H9 (cell line): Measurements from ENCODE around the gene RELCH. TPM values are rescaled to one million over a fixed set of nuclear protein-coding genes. Genes with fewer than 3 reads are reported as not detected.

Experiments used
- DNase-seq: peaks from one replicate; pipeline ENCODE4 v3.0.0-alpha.2; 2017
- H2AFZ ChIP-seq: one replicate; pipeline ENCODE4 v1.6.1; 2013; ENCODE audit warnings: mild to moderate bottlenecking, low read length, control low read depth, moderate library complexity
- H2AK5ac ChIP-seq: 2 replicates; pipeline ENCODE4 v1.6.1; 2013; ENCODE audit warnings: low read length, control low read depth, mixed read lengths; ENCODE audit not compliant: insufficient read length
- H2BK120ac ChIP-seq: one replicate; pipeline ENCODE4 v1.6.1; 2013; ENCODE audit warnings: low read depth, mild to moderate bottlenecking, low read length, control low read depth, inconsistent platforms; ENCODE audit not compliant: poor library complexity, severe bottlenecking
- H2BK12ac ChIP-seq: 2 replicates; pipeline ENCODE4 v1.6.1; 2013; ENCODE audit warnings: low read length, control low read depth, mixed read lengths, low read depth; ENCODE audit not compliant: insufficient read length
- H2BK15ac ChIP-seq: 2 replicates; pipeline ENCODE4 v1.6.1; 2013; ENCODE audit warnings: low read depth, low read length, control low read depth
- H2BK20ac ChIP-seq: one replicate; pipeline ENCODE4 v1.6.1; 2013; ENCODE audit warnings: low read depth, mild to moderate bottlenecking, low read length, control low read depth, inconsistent platforms; ENCODE audit not compliant: poor library complexity, severe bottlenecking
- H2BK5ac ChIP-seq: 2 replicates; pipeline ENCODE4 v1.6.1; 2013; ENCODE audit warnings: low read length, control low read depth, mixed read lengths; ENCODE audit not compliant: insufficient read length
- H3K14ac ChIP-seq: 2 replicates; pipeline ENCODE4 v1.6.1; 2013; ENCODE audit warnings: low read length, control low read depth; ENCODE audit not compliant: insufficient read depth
- H3K18ac ChIP-seq: 2 replicates; pipeline ENCODE4 v1.6.1; 2013; ENCODE audit warnings: low read depth, mild to moderate bottlenecking, mixed read lengths, low read length, control low read depth; ENCODE audit not compliant: insufficient read length
- H3K23ac ChIP-seq: 2 replicates; pipeline ENCODE4 v1.6.1; 2013; ENCODE audit warnings: low read length, control low read depth, mixed read lengths, low read depth; ENCODE audit not compliant: insufficient read length
- H3K23me2 ChIP-seq: 2 replicates; pipeline ENCODE4 v1.6.1; 2013; ENCODE audit warnings: low read depth, mild to moderate bottlenecking, mixed read lengths, low read length, control low read depth; ENCODE audit not compliant: insufficient read length, poor library complexity, severe bottlenecking
- H3K27ac ChIP-seq: 2 replicates; pipeline ENCODE4 v1.5.1; 2013; ENCODE audit warnings: low read length, control low read depth, mixed read lengths, low read depth; ENCODE audit not compliant: insufficient read length
- H3K27me3 ChIP-seq: 2 replicates; pipeline ENCODE4 v1.6.1; 2013; ENCODE audit warnings: low read length, control low read depth, inconsistent platforms; ENCODE audit not compliant: insufficient read depth
- H3K4ac ChIP-seq: 2 replicates; pipeline ENCODE4 v1.6.1; 2013; ENCODE audit warnings: low read depth, mild to moderate bottlenecking, control low read depth, inconsistent platforms, low read length, moderate library complexity
- H3K4me1 ChIP-seq: 2 replicates; pipeline ENCODE4 v1.6.1; 2013; ENCODE audit warnings: low read length, control low read depth, inconsistent platforms; ENCODE audit not compliant: insufficient read depth
- H3K4me2 ChIP-seq: 2 replicates; pipeline ENCODE4 v1.6.1; 2013; ENCODE audit warnings: low read length, control low read depth, mixed read lengths; ENCODE audit not compliant: insufficient read length, insufficient read depth
- H3K56ac ChIP-seq: 2 replicates; pipeline ENCODE4 v1.6.1; 2013; ENCODE audit warnings: low read depth, mild to moderate bottlenecking, mixed read lengths, low read length, control low read depth; ENCODE audit not compliant: insufficient read length
- H3K79me1 ChIP-seq: 2 replicates; pipeline ENCODE4 v1.6.1; 2013; ENCODE audit warnings: low read depth, mild to moderate bottlenecking, moderate library complexity, low read length, control low read depth, inconsistent platforms; ENCODE audit not compliant: insufficient read depth, poor library complexity, severe bottlenecking
- H3K79me2 ChIP-seq: 2 replicates; pipeline ENCODE4 v1.6.1; 2013; ENCODE audit warnings: low read length, control low read depth, inconsistent platforms; ENCODE audit not compliant: insufficient read depth
- H3K9ac ChIP-seq: 2 replicates; pipeline ENCODE4 v1.6.1; 2013; ENCODE audit warnings: low read length, control low read depth, mixed read lengths; ENCODE audit not compliant: insufficient read length; ENCODE audit errors: extremely low read depth
- H3K9me3 ChIP-seq: one replicate; pipeline ENCODE4 v1.6.1; 2013; ENCODE audit warnings: low read depth, low read length, inconsistent platforms; ENCODE audit not compliant: control insufficient read depth
- H3T11ph ChIP-seq: one replicate; pipeline ENCODE4 v1.6.1; 2013; ENCODE audit warnings: mild to moderate bottlenecking, low read length, control low read depth, inconsistent platforms
- H4K20me1 ChIP-seq: one replicate; pipeline ENCODE4 v1.6.1; 2013; ENCODE audit not compliant: control insufficient read depth, insufficient read length, insufficient read depth
- H4K5ac ChIP-seq: 2 replicates; pipeline ENCODE4 v1.6.1; 2013; ENCODE audit warnings: low read depth, mild to moderate bottlenecking, mixed read lengths, low read length, control low read depth; ENCODE audit not compliant: insufficient read length
- H4K8ac ChIP-seq: replicated peaks from 2 replicates; pipeline ENCODE4 v1.6.1; 2013; ENCODE audit warnings: low read length, control low read depth, mixed read lengths, low read depth; ENCODE audit not compliant: insufficient read length
- H4K91ac ChIP-seq: 2 replicates; pipeline ENCODE4 v1.6.1; 2013; ENCODE audit warnings: low read depth, mild to moderate bottlenecking, moderate library complexity, mixed read lengths, low read length, control low read depth; ENCODE audit not compliant: insufficient read length
- H3K27ac Mint-ChIP-seq, 3 experiments: 2 replicates in 2 of 3; 3 replicates in 1 of 3; pipeline ENCODE4 v1.8.0; 2020 to 2021; ENCODE audit warnings: mixed read lengths in 3 of 3, mild to moderate bottlenecking in 1 of 3, moderate library complexity in 1 of 3
- H3K27me3 Mint-ChIP-seq: 2 replicates; pipeline ENCODE4 v1.8.0; 2021; ENCODE audit warnings: low read depth, mild to moderate bottlenecking, moderate library complexity, mixed read lengths
- H3K36me3 Mint-ChIP-seq, 3 experiments: 2 replicates in 2 of 3; 3 replicates in 1 of 3; pipeline ENCODE4 v1.8.0; 2020 to 2021; ENCODE audit warnings: low read depth in 3 of 3, mixed read lengths in 3 of 3; ENCODE audit not compliant: insufficient read depth in 1 of 3
- H3K4me1 Mint-ChIP-seq, 2 experiments: 2 replicates each; pipeline ENCODE4 v1.8.0; 2020; ENCODE audit warnings: mixed read lengths in 2 of 2
- H3K4me3 Mint-ChIP-seq, 2 experiments: 2 replicates in 1 of 2; 3 replicates in 1 of 2; pipeline ENCODE4 v1.8.0; 2020 to 2021; ENCODE audit warnings: mild to moderate bottlenecking in 2 of 2, mixed read lengths in 2 of 2, moderate library complexity in 1 of 2
- H3K9me3 Mint-ChIP-seq, 2 experiments: 2 replicates in 1 of 2; 3 replicates in 1 of 2; pipeline ENCODE4 v1.8.0; 2020; ENCODE audit warnings: mild to moderate bottlenecking in 2 of 2, mixed read lengths in 2 of 2, moderate library complexity in 1 of 2
- CTCF ChIP-seq: fragments of 200-600 bp; sonication (generic); conservative IDR thresholded peaks from 3 replicates; pipeline ENCODE4 v1.8.0; 2021; ENCODE audit warnings: antibody characterized with exemption, mild to moderate bottlenecking
- WGBS: extraction: QIAGEN DNeasy Blood & Tissue Kit; methylation state at CpG from one replicate; pipeline ENCODE4 v1.1.7; 2013; ENCODE audit warnings: missing lambda C conversion rate, low lambda C conversion rate, mixed read lengths; ENCODE audit not compliant: insufficient read length; ENCODE audit errors: extremely low coverage; 5-methylcytosine and 5-hydroxymethylcytosine counted together
- total RNA-seq: library from RNA; stranded (reverse); gene quantifications from 2 replicates; pipeline ENCODE4 v1.2.1, GENCODE V29; 2021

The RELCH gene
- total RNA-seq, 1 experiment from 2014 or later, result 32.3 TPM

GRCh38 chr18:62205824-62206223 lies 18.8 kb downstream of the RELCH start:
- no peak overlapping the region for H3K56ac ChIP-seq
- no peaks in the 10 kb centered on the region for H3K23me2 ChIP-seq
- H3T11ph ChIP-seq, result no peak overlapping the region
- no peak overlapping the region for H3K9ac ChIP-seq
- Mint-ChIP-seq H3K4me1 (peaks cover 3 to 5% of the 10 kb centered on the region in 2 experiments; a peak in 2 of 4 replicates), H3K36me3 (peaks cover 0 to 8% (median 5%) of the 10 kb centered on the region in 3 experiments; a peak in 4 of 7 replicates), H3K27ac (no peak overlapping the region), H3K27me3 (no peaks in the 10 kb centered on the region), H3K9me3 (0 out of 5 replicates have a peak, but pooled peaks cover 0 to 2% of the 10 kb centered on the region in 2 experiments), H3K4me3 (no peak overlapping the region)
- no peaks in the 10 kb centered on the region for H3K9me3 ChIP-seq
- H4K20me1 ChIP-seq, result no peaks in the 10 kb centered on the region
- no peak overlapping the region for H4K91ac ChIP-seq
- WGBS, result no CpG with 5 or more reads among the region's 4 CpGs
- no peak overlapping the region for H3K23ac ChIP-seq
- H2BK15ac ChIP-seq, result no peak overlapping the region
- no peak overlapping the region for H2BK120ac ChIP-seq
- H2BK20ac ChIP-seq, result no peak overlapping the region
- H3K4ac ChIP-seq, result no peak overlapping the region
- no peak overlapping the region for H3K27ac ChIP-seq
- H3K4me2 ChIP-seq, result no peak overlapping the region
- DNase-seq, result no peak
- H2AK5ac ChIP-seq, result no peak overlapping the region
- H3K79me1 ChIP-seq, result peaks cover 6% of the 10 kb centered on the region
- H3K14ac ChIP-seq, result no peak overlapping the region
- H2BK5ac ChIP-seq, result no peak overlapping the region
- H4K5ac ChIP-seq, result no peak overlapping the region
- no peak overlapping the region for H2BK12ac ChIP-seq
- H3K4me1 ChIP-seq, result no peaks in the 10 kb centered on the region; the same call in 1 of the 2 replicates
- H3K18ac ChIP-seq, result no peak overlapping the region
- no peak overlapping the region for H2AFZ ChIP-seq
- no peaks in the 10 kb centered on the region for H3K27me3 ChIP-seq
- no peak overlapping the region for H4K8ac ChIP-seq
- peaks cover 2% of the 10 kb centered on the region; the same call in 1 of the 2 replicates for H3K79me2 ChIP-seq
- no peak for TF ChIP-seq CTCF
